VCaP (cell line): ENCODE results near the gene ADGRF5.
A peak's percentile ranks its signal among the peaks of the same experiment; 100 is the strongest.

Experiments used
- H3K27ac ChIP-seq: fragments of 450-650 bp; 2 replicates; pipeline ENCODE4 v1.5.1; 2017
- TF ChIP-seq, protein P1 (sequence below): fragments of 450-650 bp; conservative IDR thresholded peaks from 2 replicates; pipeline ENCODE4 v1.5.1; 2017; ENCODE audit warnings: mild to moderate bottlenecking, moderate library complexity

The ADGRF5 gene

DNA sequence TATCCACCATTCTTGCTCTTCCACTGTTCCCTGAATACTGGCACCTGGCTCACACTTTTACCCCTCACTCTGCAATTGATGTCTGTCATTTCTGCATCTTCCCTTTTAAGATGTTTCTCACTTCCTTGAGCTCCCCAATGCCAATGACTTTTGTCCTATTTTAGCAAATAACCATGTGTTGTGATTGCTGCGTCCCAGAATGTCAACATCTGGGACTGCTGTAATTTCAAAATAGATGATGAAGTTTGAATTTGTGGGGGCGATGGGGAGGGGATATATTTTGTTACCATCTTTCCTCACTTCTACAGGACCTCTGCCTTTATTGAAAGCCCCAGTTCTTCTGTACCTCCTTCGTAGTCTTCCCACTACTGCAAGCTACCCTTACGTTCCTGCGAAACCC is 40.0 kb upstream of the ADGRF5 start:
- H3K27ac ChIP-seq, result no peak overlapping the region
- TF ChIP-seq, protein P1, sequence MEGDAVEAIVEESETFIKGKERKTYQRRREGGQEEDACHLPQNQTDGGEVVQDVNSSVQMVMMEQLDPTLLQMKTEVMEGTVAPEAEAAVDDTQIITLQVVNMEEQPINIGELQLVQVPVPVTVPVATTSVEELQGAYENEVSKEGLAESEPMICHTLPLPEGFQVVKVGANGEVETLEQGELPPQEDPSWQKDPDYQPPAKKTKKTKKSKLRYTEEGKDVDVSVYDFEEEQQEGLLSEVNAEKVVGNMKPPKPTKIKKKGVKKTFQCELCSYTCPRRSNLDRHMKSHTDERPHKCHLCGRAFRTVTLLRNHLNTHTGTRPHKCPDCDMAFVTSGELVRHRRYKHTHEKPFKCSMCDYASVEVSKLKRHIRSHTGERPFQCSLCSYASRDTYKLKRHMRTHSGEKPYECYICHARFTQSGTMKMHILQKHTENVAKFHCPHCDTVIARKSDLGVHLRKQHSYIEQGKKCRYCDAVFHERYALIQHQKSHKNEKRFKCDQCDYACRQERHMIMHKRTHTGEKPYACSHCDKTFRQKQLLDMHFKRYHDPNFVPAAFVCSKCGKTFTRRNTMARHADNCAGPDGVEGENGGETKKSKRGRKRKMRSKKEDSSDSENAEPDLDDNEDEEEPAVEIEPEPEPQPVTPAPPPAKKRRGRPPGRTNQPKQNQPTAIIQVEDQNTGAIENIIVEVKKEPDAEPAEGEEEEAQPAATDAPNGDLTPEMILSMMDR, result no peak

- no peak overlapping the region for H3K27ac ChIP-seq
- TF ChIP-seq, protein P1, result no peak
These were observed 39.5 kb upstream of the ADGRF5 start for GRCh38 chr6:46961232-46961631.

- no peak overlapping the region for H3K27ac ChIP-seq
- TF ChIP-seq, protein P1, result no peak
These were observed 37.7 kb upstream of the ADGRF5 start for GRCh38 chr6:46959419-46959818.

- TF ChIP-seq, protein P1, result no peak
- H3K27ac ChIP-seq, result no peak overlapping the region
These were observed 34.7 kb upstream of the ADGRF5 start for GRCh38 chr6:46956409-46956808.

- TF ChIP-seq, protein P1, result no peak
These were observed 33.2 kb upstream of the ADGRF5 start for GRCh38 chr6:46954837-46955451.

DNA sequence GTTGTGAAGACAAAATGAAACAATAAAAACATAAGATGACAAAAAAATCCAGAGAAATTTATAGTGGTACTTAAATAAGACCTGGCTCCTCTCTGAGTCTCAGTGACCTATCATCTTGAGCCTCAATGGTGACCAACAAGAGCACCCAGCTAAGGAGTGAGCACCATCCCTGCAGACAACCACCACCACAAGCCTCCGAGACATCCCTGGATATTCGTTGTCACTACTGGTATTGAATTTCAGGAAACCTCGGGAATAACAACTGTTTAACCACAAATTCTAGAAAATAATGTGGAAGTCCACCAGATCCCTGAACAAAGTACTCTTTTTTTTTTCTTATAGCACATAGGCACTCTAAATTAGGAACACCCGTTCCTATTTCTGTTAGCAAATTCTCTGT is 32.2 kb upstream of the ADGRF5 start:
- H3K27ac ChIP-seq, result no peak overlapping the region
- TF ChIP-seq, protein P1, result no peak

More at GRCh38 chr6:46954837-46955451, 33.2 kb upstream of the ADGRF5 start:
- H3K27ac ChIP-seq, result peak overlapping the region; percentile 22; the same call in 1 of the 2 replicates

DNA sequence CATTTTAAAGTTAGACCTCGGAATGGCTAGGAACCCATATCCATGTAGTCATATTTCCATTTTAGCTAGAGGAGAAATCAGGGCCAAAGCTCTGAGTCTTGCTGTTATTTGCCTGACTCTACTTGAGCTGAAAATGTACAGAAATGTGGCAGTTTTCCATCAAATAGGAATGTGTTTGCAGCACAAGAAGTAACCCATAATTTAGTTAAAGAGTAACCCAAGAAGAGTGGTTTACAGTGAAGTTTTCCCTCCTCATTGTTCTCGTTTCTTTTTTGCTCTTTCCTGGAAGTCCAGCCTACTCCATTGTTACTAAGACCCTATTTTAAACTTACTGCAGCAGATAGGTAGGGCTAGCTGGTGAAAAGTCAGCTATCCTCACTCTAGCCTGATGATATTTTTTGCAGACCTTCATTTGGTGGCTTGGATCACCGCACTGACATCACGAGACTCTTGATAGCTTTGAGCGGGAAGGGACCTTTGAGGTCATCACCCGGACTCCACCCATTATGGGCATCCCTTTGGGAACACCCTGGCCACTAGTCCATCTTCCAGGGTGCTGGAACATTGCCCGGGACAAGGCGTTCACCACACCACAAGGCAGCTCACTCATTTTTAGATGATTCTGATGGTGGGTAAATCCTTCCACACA is 28.0 kb upstream of the ADGRF5 start:
- TF ChIP-seq, protein P1, result no peak
- H3K27ac ChIP-seq, result peak overlapping the region; percentile 63; the same call in 1 of the 2 replicates
